Glutamatergic neuron (in vitro differentiated cells): ENCODE measurements around the gene LYPD6B. TPM values are rescaled to one million over a fixed set of nuclear protein-coding genes. Genes with fewer than 3 reads are reported as not detected.

Experiments
- DNase-seq: peaks from one replicate; pipeline ENCODE4 v3.0.0; 2022
- H3K27ac Mint-ChIP-seq: one replicate; pipeline ENCODE4 v1.8.0; 2020; ENCODE audit warnings: mild to moderate bottlenecking, mixed read lengths, inconsistent platforms; ENCODE audit not compliant: unreplicated experiment
- H3K27me3 Mint-ChIP-seq: one replicate; pipeline ENCODE4 v1.8.0; 2020; ENCODE audit warnings: mild to moderate bottlenecking, moderate library complexity, mixed read lengths, inconsistent platforms; ENCODE audit not compliant: unreplicated experiment
- H3K36me3 Mint-ChIP-seq: one replicate; pipeline ENCODE4 v1.8.0; 2020; ENCODE audit warnings: mild to moderate bottlenecking, mixed read lengths, inconsistent platforms; ENCODE audit not compliant: unreplicated experiment
- H3K4me1 Mint-ChIP-seq: one replicate; pipeline ENCODE4 v1.8.0; 2020; ENCODE audit warnings: mild to moderate bottlenecking, low read depth, mixed read lengths, inconsistent platforms; ENCODE audit not compliant: unreplicated experiment
- H3K4me3 Mint-ChIP-seq: one replicate; pipeline ENCODE4 v1.8.0; 2020; ENCODE audit warnings: mild to moderate bottlenecking, mixed read lengths, inconsistent platforms; ENCODE audit not compliant: unreplicated experiment
- H3K9me3 Mint-ChIP-seq: one replicate; pipeline ENCODE4 v1.8.0; 2020; ENCODE audit warnings: mild to moderate bottlenecking, moderate library complexity, mixed read lengths, inconsistent platforms; ENCODE audit not compliant: unreplicated experiment
- CTCF ChIP-seq: fragments of 200-600 bp; sonication (generic); IDR thresholded peaks from one replicate; pipeline ENCODE4 v1.5.0; 2021; ENCODE audit not compliant: partially characterized antibody, unreplicated experiment
- total RNA-seq: library from RNA; stranded (reverse); fragmentation: NEBNext Ultra II Directional; extraction: Animal tissue kit (Norgen Biotek cat#: 25700); gene quantifications from one replicate; pipeline ENCODE4 v1.2.1, GENCODE V29; 2021; ENCODE audit not compliant: unreplicated experiment

Gene LYPD6B
- total RNA-seq, 1 donor from 2014 or later: 0.69 TPM

DNA sequence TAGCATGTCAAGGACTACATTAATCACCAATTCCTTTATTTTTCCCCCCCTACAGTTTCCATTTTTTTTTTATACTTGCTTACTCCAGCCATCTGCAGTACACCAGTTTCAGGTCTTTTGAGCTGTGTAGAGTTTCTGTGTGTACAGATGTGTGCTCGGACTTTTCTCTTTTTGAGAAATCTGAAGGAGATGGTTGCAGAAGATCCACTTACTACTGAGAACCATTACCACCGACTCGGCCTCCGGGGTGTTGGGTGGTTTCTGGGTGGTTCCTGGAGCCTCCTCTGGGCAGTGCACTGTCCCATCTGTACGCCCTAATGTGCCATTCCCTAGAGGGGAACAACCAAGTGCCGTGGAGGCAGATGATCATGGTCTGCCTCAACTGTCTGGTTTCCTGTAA, 15.4 kb upstream of the LYPD6B start:
- peaks cover 12% of the 10 kb centered on the region for H3K9me3 Mint-ChIP-seq
- TF ChIP-seq CTCF: no peak
- peaks cover 2% of the 10 kb centered on the region for H3K27me3 Mint-ChIP-seq
- no peak for DNase-seq
- H3K4me3 Mint-ChIP-seq: no peak overlapping the region
- peaks cover 4% of the 10 kb centered on the region for H3K36me3 Mint-ChIP-seq
- H3K27ac Mint-ChIP-seq: no peak overlapping the region
- H3K4me1 Mint-ChIP-seq: peaks cover 6% of the 10 kb centered on the region

DNA sequence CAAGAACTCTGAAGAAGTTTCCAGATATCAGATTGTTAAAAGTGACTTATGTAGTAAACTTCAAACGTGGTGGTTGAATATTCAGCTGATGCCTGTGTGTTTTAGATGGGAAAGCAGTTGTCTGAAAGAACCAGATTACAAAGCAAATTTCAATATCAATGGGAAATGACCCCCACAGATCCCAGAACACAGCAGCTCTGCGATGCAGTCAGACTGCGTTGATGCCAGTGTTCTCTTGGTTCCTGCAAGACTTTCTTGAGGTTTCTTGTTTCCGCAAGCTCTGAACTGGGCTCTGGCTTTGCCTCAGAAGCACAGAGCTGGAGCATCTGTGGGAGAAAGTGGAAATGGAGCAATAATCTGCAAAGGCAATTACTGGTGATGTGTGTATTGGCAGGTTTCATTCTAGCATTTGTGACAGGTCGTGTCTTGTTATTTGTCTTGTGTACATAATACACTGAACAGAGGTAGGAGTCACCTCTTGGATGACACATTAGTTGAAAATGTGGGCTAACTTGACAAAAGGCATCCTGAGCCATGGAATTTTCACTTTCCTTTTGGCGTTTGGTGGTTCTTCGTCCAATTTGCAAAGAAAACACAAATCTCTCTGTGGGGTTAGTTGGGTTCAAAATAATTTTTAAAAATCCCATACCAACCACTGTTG, 10.8 kb upstream of the LYPD6B start:
- Mint-ChIP-seq H3K27ac (no peak overlapping the region), H3K4me1 (peaks cover 2% of the 10 kb centered on the region), H3K36me3 (no peaks in the 10 kb centered on the region), H3K9me3 (peaks cover 14% of the 10 kb centered on the region), H3K4me3 (no peak overlapping the region), H3K27me3 (peaks cover 7% of the 10 kb centered on the region)
- DNase-seq: no peak
- TF ChIP-seq CTCF: no peak

GRCh38 chr2:149028377-149028776, 10.1 kb upstream of the LYPD6B start:
- peaks cover 14% of the 10 kb centered on the region for H3K9me3 Mint-ChIP-seq
- H3K27me3 Mint-ChIP-seq: peaks cover 7% of the 10 kb centered on the region
- H3K36me3 Mint-ChIP-seq: no peaks in the 10 kb centered on the region
- no peak for TF ChIP-seq CTCF
- no peak overlapping the region for H3K4me3 Mint-ChIP-seq
- H3K27ac Mint-ChIP-seq: no peak overlapping the region
- DNase-seq: no peak
- H3K4me1 Mint-ChIP-seq: peaks cover 2% of the 10 kb centered on the region

DNA sequence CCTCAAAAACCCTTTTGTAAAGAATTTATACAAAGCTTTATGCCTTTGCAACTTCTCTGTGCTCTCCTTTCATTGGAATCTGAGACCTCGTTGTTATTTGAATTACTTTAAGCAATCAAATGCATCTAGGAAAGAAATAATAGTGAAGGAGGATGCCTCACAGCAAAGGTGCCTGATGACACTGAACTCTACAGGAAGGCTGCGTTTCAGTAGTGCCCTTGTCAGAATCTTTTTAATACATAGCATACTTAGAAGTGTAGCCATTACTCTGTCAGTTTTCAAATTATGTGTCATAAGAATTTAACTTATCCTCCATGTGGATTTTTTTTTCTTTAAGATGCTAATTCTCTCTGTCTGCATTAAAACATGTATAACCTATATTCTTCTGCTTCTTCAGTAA, 9.6 kb upstream of the LYPD6B start:
- TF ChIP-seq CTCF: no peak
- Mint-ChIP-seq H3K36me3 (no peaks in the 10 kb centered on the region), H3K27ac (no peak overlapping the region), H3K9me3 (peaks cover 12% of the 10 kb centered on the region), H3K27me3 (peaks cover 7% of the 10 kb centered on the region), H3K4me1 (peaks cover 2% of the 10 kb centered on the region), H3K4me3 (no peak overlapping the region)
- no peak for DNase-seq

DNA sequence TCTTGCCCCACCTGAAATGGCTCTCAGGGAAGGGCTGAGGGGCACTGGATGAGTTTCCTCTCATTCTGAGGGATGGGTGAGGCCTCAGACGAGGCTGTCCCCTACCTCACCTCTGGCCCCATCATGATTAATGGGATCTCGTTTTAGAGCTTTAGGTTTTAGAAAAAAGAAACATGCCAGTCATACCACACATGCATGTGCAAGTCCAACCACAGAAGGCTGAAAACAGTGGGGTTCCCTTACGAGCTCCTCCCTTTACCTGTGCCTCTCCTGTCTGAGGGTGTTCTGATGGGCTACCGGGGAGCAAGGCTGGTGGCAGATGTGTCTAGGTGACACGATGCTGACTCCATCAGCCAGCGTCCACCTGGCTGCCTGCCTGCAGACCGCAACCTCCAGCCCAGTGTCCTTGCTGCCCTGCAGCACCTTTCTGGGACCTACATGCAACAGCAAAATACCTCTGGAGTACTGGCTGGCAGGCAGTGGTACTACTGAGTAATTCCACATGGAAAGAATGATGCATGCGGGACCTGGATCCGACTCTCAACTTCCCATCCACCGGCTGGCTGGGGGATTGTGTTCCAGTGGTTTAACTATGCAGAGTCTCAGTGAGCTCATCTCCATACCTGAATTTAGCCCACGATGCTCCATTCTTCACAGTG, 9.1 kb upstream of the LYPD6B start:
- H3K4me1 Mint-ChIP-seq: peaks cover 2% of the 10 kb centered on the region
- H3K27ac Mint-ChIP-seq: no peak overlapping the region
- DNase-seq: no peak

More for the DNA sequence above, 9.1 kb upstream of the LYPD6B start:
- H3K9me3 Mint-ChIP-seq: peaks cover 12% of the 10 kb centered on the region
- no peaks in the 10 kb centered on the region for H3K36me3 Mint-ChIP-seq
- no peak overlapping the region for H3K4me3 Mint-ChIP-seq
- TF ChIP-seq CTCF: no peak
- peaks cover 7% of the 10 kb centered on the region for H3K27me3 Mint-ChIP-seq
